Subcutaneous adipose tissue (tissue), 4 donors: ENCODE results near the gene RNF11. TPM values are rescaled to one million over a fixed set of nuclear protein-coding genes. Genes with fewer than 3 reads are reported as not detected.

Experiments
- CTCF ChIP-seq: fragments of 450-650 bp; IDR thresholded peaks from one replicate; pipeline ENCODE4 v1.5.1; 2016; ENCODE audit warnings: low read depth, mild to moderate bottlenecking, control low read depth, antibody characterized with exemption, moderate library complexity
- total RNA-seq, 4 donors: library from RNA; depleted of rRNA; stranded (reverse); fragments of >200 nt; gene quantifications; one replicate each; pipeline ENCODE4 v1.1.0, GENCODE V29; 2016

Gene RNF11
- total RNA-seq, 4 donors from 2014 or later = 77.9 to 138 (median 112) TPM

- no peak for TF ChIP-seq CTCF
These were observed 58.6 kb downstream of the RNF11 start for GRCh38 chr1:51294566-51295184.

- TF ChIP-seq CTCF = no peak
These were observed 59.9 kb downstream of the RNF11 start for GRCh38 chr1:51295926-51296325.

DNA sequence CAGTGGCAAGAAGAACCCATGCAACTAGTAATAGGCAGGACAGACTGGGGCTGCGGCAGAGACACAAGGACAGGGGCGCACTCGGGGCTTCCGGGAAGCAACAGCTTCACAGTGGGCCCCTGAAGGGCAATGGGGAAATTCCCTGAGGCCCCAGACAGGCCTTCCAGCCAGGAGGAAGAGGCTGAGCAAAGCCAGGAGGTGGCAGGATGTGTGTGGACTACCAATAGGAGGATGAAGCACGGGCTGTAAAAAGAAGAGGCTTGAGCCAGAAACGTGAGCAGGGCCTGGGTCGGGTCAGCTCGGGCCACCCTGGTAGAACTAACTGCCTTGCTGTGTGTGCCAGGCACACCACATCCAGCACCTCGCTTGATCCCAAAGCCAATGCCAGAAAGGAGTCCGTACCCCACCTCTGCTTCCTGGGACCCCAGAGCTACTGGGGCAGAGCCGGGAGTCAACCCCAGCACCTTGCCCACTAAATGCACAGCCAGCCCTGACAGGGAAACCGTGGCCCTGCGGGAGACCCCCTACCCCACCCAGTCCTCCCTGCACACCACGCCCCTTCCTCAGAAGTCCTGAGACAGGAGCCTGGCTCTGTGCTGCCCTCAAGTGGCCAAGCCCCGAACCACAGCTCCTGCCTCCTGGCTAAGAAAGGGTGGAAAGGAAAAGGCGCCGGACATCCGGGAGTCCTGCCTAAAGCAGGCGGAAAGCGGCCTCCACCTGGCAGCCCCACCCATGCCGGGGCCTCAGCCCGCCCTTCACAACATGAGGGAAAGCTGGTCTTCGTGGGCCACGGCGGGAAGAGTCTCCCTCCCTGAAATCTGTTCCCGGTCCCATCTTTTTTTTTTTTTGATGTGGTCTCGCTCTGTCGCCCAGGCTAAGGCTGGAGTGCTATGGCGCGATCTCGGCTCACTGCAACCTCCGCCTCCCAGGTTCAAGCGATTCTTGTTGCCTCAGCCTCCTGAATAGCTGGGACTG lies 60.6 kb downstream of the RNF11 start:
- no peak for TF ChIP-seq CTCF

- TF ChIP-seq CTCF = no peak
These were observed 61.6 kb downstream of the RNF11 start for GRCh38 chr1:51297401-51298321.

- no peak for TF ChIP-seq CTCF
These were observed 62.2 kb downstream of the RNF11 start for GRCh38 chr1:51298322-51298705.

DNA sequence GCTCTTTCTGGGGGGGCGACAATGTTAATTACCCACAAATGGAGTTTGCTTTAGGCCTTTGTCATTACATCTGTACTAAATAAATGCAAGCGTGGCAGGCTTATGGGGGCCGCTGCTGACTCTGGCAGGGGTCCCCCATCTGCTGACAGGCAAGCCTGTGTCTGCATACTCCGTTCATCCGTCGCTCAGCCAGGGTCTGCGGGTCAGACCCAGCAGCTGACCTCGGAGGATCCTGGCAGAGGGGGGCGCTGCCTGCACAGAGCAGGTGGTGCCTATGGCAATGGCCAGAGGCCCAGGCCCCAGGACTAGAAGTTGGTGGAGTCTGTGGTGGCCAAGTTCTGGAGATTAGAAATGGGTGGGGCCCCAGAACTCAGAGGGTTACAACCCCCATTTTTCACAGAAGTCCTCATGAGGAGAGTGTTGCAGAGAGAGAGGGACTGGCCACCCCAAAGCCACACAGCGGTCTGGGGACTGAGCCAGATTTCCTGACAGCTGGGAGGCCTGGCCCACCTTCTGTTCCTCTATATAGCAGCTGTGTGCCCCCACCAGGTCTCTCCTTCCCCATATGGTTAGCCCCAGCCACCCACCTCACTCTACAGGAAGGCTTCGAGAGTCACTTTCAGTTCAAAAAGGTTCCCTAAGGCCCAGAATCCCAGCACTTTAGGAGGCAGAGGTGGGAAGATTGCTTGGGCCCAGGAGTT lies 63.3 kb downstream of the RNF11 start:
- TF ChIP-seq CTCF = no peak
